A549 (cell line): ENCODE results near the gene BST1. TPM values are rescaled to one million over a fixed set of nuclear protein-coding genes. Genes with fewer than 3 reads are reported as not detected.

Experiments
- ATAC-seq, 2 experiments: fragments of 200-7000 bp in 1 of 2; fragments of >200 bp in 1 of 2; cut with Nextera tagmentation in 1 of 2; cut with Tn5 transposase in 1 of 2; 3 replicates each; pipeline versions ENCODE4 v1.8.0 to v1.9.1; 2018 to 2020; ENCODE audit warnings: mild to moderate bottlenecking in 1 of 2, moderate library complexity in 1 of 2
- CTCF ChIA-PET: fragments of 300-600 bp; sonication (Branson Sonifier 250); formaldehyde crosslinking; extraction: SDS; loops from one replicate; lab custom pipeline; 2021; ENCODE audit warnings: antibody characterized with exemption, inconsistent platforms; lab: Yijun Ruan, JAX
- POLR2A ChIA-PET: fragments of 350-600 bp; formaldehyde crosslinking; extraction: SDS; loops from one replicate; lab custom pipeline; 2021; ENCODE audit warnings: antibody characterized with exemption, inconsistent platforms; lab: Yijun Ruan, JAX
- DNase-seq, 2 experiments: peaks; one replicate each; pipeline versions ENCODE4 v3.0.0 to v3.0.0-alpha.2; 2011 to 2016; ENCODE audit warnings: low read depth in 1 of 2, low spot score in 1 of 2
- FAIRE-seq: peaks from 2 replicates; lab custom pipeline; 2011; peaks lifted over from hg19 to GRCh38; lab: Jason Lieb, UNC
- H3K27ac ChIP-seq, 2 experiments: fragments of >200 bp; sonication (Bioruptor Twin); formaldehyde crosslinking; 3 replicates each; pipeline ENCODE4 v1.5.1; 2016 to 2017
- H3K4me1 ChIP-seq: fragments of >200 bp; sonication (Bioruptor Twin); formaldehyde crosslinking; 3 replicates; pipeline ENCODE4 v1.6.1; 2016
- H3K4me2 ChIP-seq: fragments of >200 bp; sonication (Bioruptor Twin); formaldehyde crosslinking; 3 replicates; pipeline ENCODE4 v1.6.1; 2016
- H3K4me3 ChIP-seq: fragments of >200 bp; sonication (Bioruptor Twin); formaldehyde crosslinking; 3 replicates; pipeline ENCODE4 v1.5.1; 2016
- H3K9me3 ChIP-seq: fragments of >200 bp; sonication (Bioruptor Twin); formaldehyde crosslinking; 3 replicates; pipeline ENCODE4 v1.6.1; 2016
- ATOH8 ChIP-seq: fragments of 250-450 bp; sonication (Bioruptor Pico); IDR thresholded peaks from 2 replicates; pipeline ENCODE4 v1.5.0; 2020; ENCODE audit warnings: low read depth, mild to moderate bottlenecking, moderate library complexity
- CEBPB ChIP-seq, 2 experiments: fragments of >200 bp in 1 of 2; sonication (Bioruptor Twin) in 1 of 2; formaldehyde crosslinking in 1 of 2; IDR thresholded peaks; 2 replicates each; pipeline ENCODE4 v1.6.1; 2012 to 2016
- CTCF ChIP-seq: fragments of >200 bp; sonication (Bioruptor Twin); formaldehyde crosslinking; IDR thresholded peaks from 3 replicates; pipeline ENCODE4 v1.5.1; 2016
- E2F6 ChIP-seq: IDR thresholded peaks from 2 replicates; pipeline ENCODE4 v1.6.1; 2012; ENCODE audit warnings: low read depth, borderline replicate concordance
- EHMT2 ChIP-seq: fragments of 200-600 bp; sonication (generic); IDR thresholded peaks from 2 replicates; pipeline ENCODE4 v1.6.1; 2016; ENCODE audit warnings: antibody characterized with exemption, low read depth, mild to moderate bottlenecking, moderate library complexity
- ESRRA ChIP-seq: fragments of 150-350 bp; IDR thresholded peaks from 2 replicates; pipeline ENCODE4 v1.6.1; 2014; ENCODE audit warnings: mild to moderate bottlenecking, low read length, borderline replicate concordance
- FOSB ChIP-seq: fragments of 250-450 bp; sonication (Bioruptor Pico); IDR thresholded peaks from 2 replicates; pipeline ENCODE4 v1.5.0; 2020; ENCODE audit warnings: mild to moderate bottlenecking, moderate library complexity
- HDAC2 ChIP-seq: fragments of 200-600 bp; sonication (generic); IDR thresholded peaks from 2 replicates; pipeline ENCODE4 v1.6.1; 2016
- HOXB13 ChIP-seq: fragments of 250-450 bp; sonication (Bioruptor Pico); IDR thresholded peaks from 2 replicates; pipeline ENCODE4 v1.5.0; 2020; ENCODE audit warnings: low read depth, mild to moderate bottlenecking, moderate library complexity
- MAFK ChIP-seq: fragments of 450-650 bp; IDR thresholded peaks from 2 replicates; pipeline ENCODE4 v1.6.1; 2014; ENCODE audit not compliant: partially characterized antibody
- NPAS2 ChIP-seq: fragments of 250-450 bp; sonication (Bioruptor Pico); IDR thresholded peaks from 2 replicates; pipeline ENCODE4 v1.8.0; 2022; ENCODE audit warnings: mild to moderate bottlenecking, moderate library complexity, borderline replicate concordance
- PHF8 ChIP-seq: fragments of 200-600 bp; sonication (generic); IDR thresholded peaks from 2 replicates; pipeline ENCODE4 v1.6.1; 2016; ENCODE audit warnings: low read depth, mild to moderate bottlenecking, antibody characterized with exemption, moderate library complexity, borderline replicate concordance
- POLR2A ChIP-seq: IDR thresholded peaks from 2 replicates; pipeline ENCODE4 v1.6.1; 2012; ENCODE audit warnings: mild to moderate bottlenecking, low read length
- RARB ChIP-seq: fragments of 250-450 bp; sonication (Bioruptor Pico); IDR thresholded peaks from 2 replicates; pipeline ENCODE4 v1.8.0; 2021; ENCODE audit warnings: mild to moderate bottlenecking, moderate library complexity
- RCOR1 ChIP-seq: fragments of 150-350 bp; IDR thresholded peaks from 2 replicates; pipeline ENCODE4 v1.6.1; 2014; ENCODE audit warnings: antibody characterized with exemption, low read length, low read depth
- RFX5 ChIP-seq: fragments of 450-650 bp; IDR thresholded peaks from 2 replicates; pipeline ENCODE4 v1.7.1; 2014; ENCODE audit warnings: antibody characterized with exemption, mild to moderate bottlenecking, moderate library complexity
- RNF2 ChIP-seq: fragments of 200-600 bp; sonication (generic); IDR thresholded peaks from 2 replicates; pipeline ENCODE4 v1.6.1; 2016; ENCODE audit warnings: low read depth, mild to moderate bottlenecking, antibody characterized with exemption, moderate library complexity, borderline replicate concordance
- SMC3 ChIP-seq: fragments of >200 bp; sonication (Bioruptor Twin); formaldehyde crosslinking; IDR thresholded peaks from 3 replicates; pipeline ENCODE4 v1.6.1; 2018; ENCODE audit warnings: inconsistent platforms
- SREBF2 ChIP-seq: fragments of 450-650 bp; IDR thresholded peaks from 2 replicates; pipeline ENCODE4 v1.6.1; 2014; ENCODE audit warnings: mild to moderate bottlenecking, moderate library complexity
- TFCP2L1 ChIP-seq: fragments of 250-450 bp; sonication (Bioruptor Pico); IDR thresholded peaks from 2 replicates; pipeline ENCODE4 v1.5.0; 2021; ENCODE audit warnings: mild to moderate bottlenecking
- TP53 ChIP-seq: fragments of 250-450 bp; sonication (Bioruptor Pico); IDR thresholded peaks from 2 replicates; pipeline ENCODE4 v1.5.0; 2021; ENCODE audit warnings: mild to moderate bottlenecking, moderate library complexity
- USF2 ChIP-seq: fragments of 450-650 bp; IDR thresholded peaks from 2 replicates; pipeline ENCODE4 v1.6.1; 2014; ENCODE audit warnings: antibody characterized with exemption
- ZC3H11A ChIP-seq: fragments of 450-650 bp; IDR thresholded peaks from 2 replicates; pipeline ENCODE4 v1.6.1; 2014; ENCODE audit warnings: antibody characterized with exemption, mild to moderate bottlenecking
- ZNF302 ChIP-seq: fragments of 250-450 bp; sonication (Bioruptor Pico); IDR thresholded peaks from 2 replicates; pipeline ENCODE4 v1.9.0; 2021; ENCODE audit warnings: inconsistent platforms, mild to moderate bottlenecking, moderate library complexity
- WGBS: methylation state at CpG from one replicate; pipeline ENCODE4 v1.1.6; 2017; ENCODE audit errors: missing lambda C conversion rate; 5-methylcytosine and 5-hydroxymethylcytosine counted together
- polyA plus RNA-seq, 4 experiments: library from polyadenylated mRNA; depleted of rRNA in 3 of 4; stranded (reverse); fragments of >200 nt; fragmentation: RNase III in 1 of 4; extraction: RNeasy Plus Mini Kit Qiagen cat#74134 plus additional on column Dnase treatment in 1 of 4; gene quantifications; 2 replicates in 3 of 4; 3 replicates in 1 of 4; pipeline ENCODE4 v1.2.3, GENCODE V29; 2011 to 2017

Gene BST1
- polyA plus RNA-seq, 2 of the 4 experiments (the other 2 are of a cell fraction): 11.7 to 16.0 TPM

- no peak overlapping the region for H3K4me2 ChIP-seq
- ChIA-PET CTCF (interaction anchor here (1.1 kb wide), 1 partner anchor 94 kb away, joined by 3 read pairs; no protein-coding TSS in a partner anchor), POLR2A (no interaction called here)
- H3K4me3 ChIP-seq: no peak overlapping the region
- WGBS: 85% methylated on average over 1 of the region's 1 CpG
- H3K27ac ChIP-seq: no peak overlapping the region
- H3K4me1 ChIP-seq: no peaks in the 10 kb centered on the region
- no peaks in the 10 kb centered on the region for H3K9me3 ChIP-seq
- DNase-seq (no peak), FAIRE-seq (no peak)
- TF ChIP-seq MAFK (no peak), RCOR1 (no peak), HOXB13 (no peak), EHMT2 (no peak), SMC3 (no peak), SREBF2 (no peak), TP53 (no peak), USF2 (no peak), HDAC2 (no peak), RARB (CRISPR knock-in tag) (no peak), E2F6 (no peak), FOSB (no peak), POLR2A (no peak), CEBPB (IDR thresholded peaks at IDR 0.05) (no peak), ATOH8 (no peak), ESRRA (no peak), RFX5 (no peak), ZC3H11A (no peak), TFCP2L1 (CRISPR knock-in tag) (no peak)
- TF ChIP-seq, all 56 proteins: peak for 0
- ATAC-seq: no peak
Observed at GRCh38 chr4:15712214-15712613, 9.3 kb downstream of the BST1 start.

- POLR2A ChIA-PET: no interaction called here
- FAIRE-seq: no peak
Observed at GRCh38 chr4:15714141-15714540, 11.3 kb downstream of the BST1 start.

More at GRCh38 chr4:15714141-15714540, 11.3 kb downstream of the BST1 start:
- ATAC-seq (no peak), DNase-seq (no peak)
- 87% methylated on average over 1 of the region's 1 CpG for WGBS
- no peaks in the 10 kb centered on the region for H3K9me3 ChIP-seq
- no peak overlapping the region for H3K4me3 ChIP-seq
- H3K4me1 ChIP-seq: no peaks in the 10 kb centered on the region
- no peak for TF ChIP-seq FOSB
- TF ChIP-seq NPAS2 (CRISPR knock-in tag): no peak
- TF ChIP-seq HDAC2: no peak
- no peak for TF ChIP-seq USF2
- no peak for TF ChIP-seq CTCF
- no peak for TF ChIP-seq ZNF302
- no peak for TF ChIP-seq RCOR1
- TF ChIP-seq POLR2A: no peak
- TF ChIP-seq PHF8: no peak
- no peak for TF ChIP-seq RNF2
- H3K4me2 ChIP-seq: no peak overlapping the region
- no peak overlapping the region for H3K27ac ChIP-seq
- CTCF ChIA-PET: no interaction called here
